Trophoblast cell (in vitro differentiated cells and primary cell): ENCODE results near the gene GLYATL3.

Source experiments
- DNase-seq, 2 donors: peaks; one replicate each; pipeline ENCODE4 v3.0.0-alpha.2; 2016
- H2AFZ ChIP-seq: 2 replicates; pipeline ENCODE4 v1.6.1; 2013; ENCODE audit warnings: low read length, moderate library complexity, mild to moderate bottlenecking; ENCODE audit not compliant: insufficient read depth, poor library complexity
- H2AK5ac ChIP-seq: 2 replicates; pipeline ENCODE4 v1.6.1; 2013; ENCODE audit warnings: mild to moderate bottlenecking, low read length
- H2BK120ac ChIP-seq: 2 replicates; pipeline ENCODE4 v1.6.1; 2013; ENCODE audit warnings: low read length, mild to moderate bottlenecking, moderate library complexity; ENCODE audit not compliant: insufficient read depth, poor library complexity
- H2BK12ac ChIP-seq: 2 replicates; pipeline ENCODE4 v1.6.1; 2013; ENCODE audit warnings: mild to moderate bottlenecking, low read length, moderate library complexity
- H2BK5ac ChIP-seq: 2 replicates; pipeline ENCODE4 v1.6.1; 2013; ENCODE audit warnings: low read length, low read depth, moderate library complexity, mild to moderate bottlenecking; ENCODE audit not compliant: poor library complexity
- H3K14ac ChIP-seq: 2 replicates; pipeline ENCODE4 v1.6.1; 2013; ENCODE audit warnings: mild to moderate bottlenecking, low read length
- H3K18ac ChIP-seq: 2 replicates; pipeline ENCODE4 v1.6.1; 2013; ENCODE audit warnings: mild to moderate bottlenecking, low read length
- H3K23ac ChIP-seq: 2 replicates; pipeline ENCODE4 v1.6.1; 2013; ENCODE audit warnings: low read length
- H3K27ac ChIP-seq: 2 replicates; pipeline ENCODE4 v1.5.1; 2013; ENCODE audit warnings: low read depth, mild to moderate bottlenecking, inconsistent platforms, low read length, moderate library complexity
- H3K27me3 ChIP-seq: 2 replicates; pipeline ENCODE4 v1.6.1; 2013; ENCODE audit warnings: inconsistent platforms, mild to moderate bottlenecking, low read length, moderate library complexity; ENCODE audit not compliant: insufficient read depth
- H3K36me3 ChIP-seq, 2 experiments: 1 replicate in 1 of 2; 2 replicates in 1 of 2; pipeline ENCODE4 v1.6.1; 2013; ENCODE audit warnings: low read length in 2 of 2, mild to moderate bottlenecking in 2 of 2, moderate library complexity in 1 of 2; ENCODE audit not compliant: insufficient read depth in 2 of 2, control insufficient read depth in 1 of 2
- H3K4ac ChIP-seq: 2 replicates; pipeline ENCODE4 v1.6.1; 2013; ENCODE audit warnings: low read depth, mild to moderate bottlenecking, low read length, moderate library complexity
- H3K4me1 ChIP-seq, 2 experiments: 1 replicate in 1 of 2; 2 replicates in 1 of 2; pipeline ENCODE4 v1.6.1; 2013; ENCODE audit warnings: low read length in 2 of 2, mild to moderate bottlenecking in 2 of 2, moderate library complexity in 1 of 2; ENCODE audit not compliant: insufficient read depth in 2 of 2, control insufficient read depth in 1 of 2
- H3K4me2 ChIP-seq: 2 replicates; pipeline ENCODE4 v1.6.1; 2013; ENCODE audit warnings: inconsistent platforms, mild to moderate bottlenecking, low read length, moderate library complexity
- H3K4me3 ChIP-seq: 2 replicates; pipeline ENCODE4 v1.5.1; 2013; ENCODE audit warnings: mild to moderate bottlenecking, low read depth, low read length, inconsistent platforms
- H3K79me1 ChIP-seq: one replicate; pipeline ENCODE4 v1.6.1; 2013; ENCODE audit warnings: low read length
- H3K79me2 ChIP-seq: 2 replicates; pipeline ENCODE4 v1.6.1; 2013; ENCODE audit warnings: low read length, mild to moderate bottlenecking; ENCODE audit not compliant: control insufficient read depth, insufficient read depth, poor library complexity
- H3K9ac ChIP-seq: 2 replicates; pipeline ENCODE4 v1.6.1; 2013; ENCODE audit warnings: mild to moderate bottlenecking, low read length
- H3K9me3 ChIP-seq: 2 replicates; pipeline ENCODE4 v1.6.1; 2013; ENCODE audit warnings: low read depth, mild to moderate bottlenecking, control low read depth, inconsistent platforms, low read length; ENCODE audit not compliant: insufficient read depth
- H4K12ac ChIP-seq: 2 replicates; pipeline ENCODE4 v1.6.1; 2013; ENCODE audit warnings: low read depth, mild to moderate bottlenecking, low read length, moderate library complexity
- H4K8ac ChIP-seq: 2 replicates; pipeline ENCODE4 v1.6.1; 2013; ENCODE audit warnings: low read depth, mild to moderate bottlenecking, low read length, moderate library complexity
- H4K91ac ChIP-seq: one replicate; pipeline ENCODE4 v1.6.1; 2013; ENCODE audit warnings: low read depth, mild to moderate bottlenecking, low read length, moderate library complexity
- WGBS: extraction: QIAGEN DNeasy Blood & Tissue Kit; methylation state at CpG from one replicate; pipeline ENCODE4 v1.1.7; 2013; ENCODE audit warnings: missing lambda C conversion rate; ENCODE audit not compliant: insufficient read length, insufficient coverage; ENCODE audit errors: extremely low coverage; 5-methylcytosine and 5-hydroxymethylcytosine counted together

The GLYATL3 gene

DNA sequence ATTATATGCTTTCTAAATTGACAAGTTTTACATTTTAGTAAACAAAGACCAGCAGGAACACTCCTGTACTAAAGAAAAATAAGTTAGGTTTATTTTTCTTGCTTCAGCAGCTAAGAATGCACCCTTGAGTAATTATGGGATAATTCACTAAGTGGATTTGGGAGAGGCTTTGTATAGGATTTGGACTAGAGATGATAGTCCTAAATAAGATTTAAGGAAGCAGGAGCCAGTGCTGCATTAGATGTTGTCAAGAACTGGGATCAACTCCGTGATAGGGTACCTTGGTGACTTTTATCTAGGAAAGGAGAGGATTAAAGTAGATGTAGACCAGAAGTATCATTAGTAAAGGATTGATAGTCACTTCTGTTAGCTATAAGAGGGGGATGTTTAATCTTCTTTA is 46.6 kb downstream of the GLYATL3 start:
- Histone ChIP-seq H3K9me3 (peaks cover 2% of the 10 kb centered on the region), H2BK5ac (no peak overlapping the region), H4K91ac (no peak overlapping the region)

GRCh38 chr6:49548613-49549304 is 49.0 kb downstream of the GLYATL3 start:
- Histone ChIP-seq H3K4me1 (peaks cover 0 to 8% of the 10 kb centered on the region in 2 experiments), H2BK12ac (no peak overlapping the region), H3K4me2 (no peak overlapping the region), H3K79me1 (no peaks in the 10 kb centered on the region), H2AFZ (no peak overlapping the region), H2BK5ac (no peak overlapping the region), H3K9me3 (peaks cover 2% of the 10 kb centered on the region), H3K4me3 (no peak overlapping the region), H3K18ac (no peak overlapping the region), H2BK120ac (no peak overlapping the region), H4K91ac (no peak overlapping the region), H3K27me3 (no peaks in the 10 kb centered on the region), H4K8ac (no peak overlapping the region), H4K12ac (no peak overlapping the region), H3K4ac (no peak overlapping the region), H2AK5ac (no peak overlapping the region), H3K27ac (no peak overlapping the region), H3K79me2 (no peaks in the 10 kb centered on the region), H3K14ac (no peak overlapping the region), H3K36me3 (no peaks in the 10 kb centered on the region), H3K23ac (no peak overlapping the region), H3K9ac (no peak overlapping the region)
- WGBS, result no CpG with 5 or more reads among the region's 5 CpGs
- no peak for DNase-seq

More for the DNA sequence above, 46.6 kb downstream of the GLYATL3 start:
- no peaks in the 10 kb centered on the region for H3K36me3 ChIP-seq
- H3K4ac ChIP-seq, result no peak overlapping the region
- H3K4me3 ChIP-seq, result no peak overlapping the region
- H3K9ac ChIP-seq, result no peak overlapping the region
- no peaks in the 10 kb centered on the region for H3K79me2 ChIP-seq
- no peak overlapping the region for H3K14ac ChIP-seq
- H2BK12ac ChIP-seq, result no peak overlapping the region
- H2AFZ ChIP-seq, result no peak overlapping the region
- no peak overlapping the region for H2AK5ac ChIP-seq
- H3K27me3 ChIP-seq, result no peaks in the 10 kb centered on the region
- WGBS, result no CpG with 5 or more reads among the region's 1 CpG
- no peak overlapping the region for H3K18ac ChIP-seq
- H3K4me2 ChIP-seq, result no peak overlapping the region
- DNase-seq, result no peak
- H2BK120ac ChIP-seq, result no peak overlapping the region
- no peak overlapping the region for H4K8ac ChIP-seq
- no peak overlapping the region for H3K23ac ChIP-seq
- H3K4me1 ChIP-seq, result peaks cover 0 to 8% of the 10 kb centered on the region in 2 experiments
- no peak overlapping the region for H3K27ac ChIP-seq
- H4K12ac ChIP-seq, result no peak overlapping the region
- H3K79me1 ChIP-seq, result no peaks in the 10 kb centered on the region

DNA sequence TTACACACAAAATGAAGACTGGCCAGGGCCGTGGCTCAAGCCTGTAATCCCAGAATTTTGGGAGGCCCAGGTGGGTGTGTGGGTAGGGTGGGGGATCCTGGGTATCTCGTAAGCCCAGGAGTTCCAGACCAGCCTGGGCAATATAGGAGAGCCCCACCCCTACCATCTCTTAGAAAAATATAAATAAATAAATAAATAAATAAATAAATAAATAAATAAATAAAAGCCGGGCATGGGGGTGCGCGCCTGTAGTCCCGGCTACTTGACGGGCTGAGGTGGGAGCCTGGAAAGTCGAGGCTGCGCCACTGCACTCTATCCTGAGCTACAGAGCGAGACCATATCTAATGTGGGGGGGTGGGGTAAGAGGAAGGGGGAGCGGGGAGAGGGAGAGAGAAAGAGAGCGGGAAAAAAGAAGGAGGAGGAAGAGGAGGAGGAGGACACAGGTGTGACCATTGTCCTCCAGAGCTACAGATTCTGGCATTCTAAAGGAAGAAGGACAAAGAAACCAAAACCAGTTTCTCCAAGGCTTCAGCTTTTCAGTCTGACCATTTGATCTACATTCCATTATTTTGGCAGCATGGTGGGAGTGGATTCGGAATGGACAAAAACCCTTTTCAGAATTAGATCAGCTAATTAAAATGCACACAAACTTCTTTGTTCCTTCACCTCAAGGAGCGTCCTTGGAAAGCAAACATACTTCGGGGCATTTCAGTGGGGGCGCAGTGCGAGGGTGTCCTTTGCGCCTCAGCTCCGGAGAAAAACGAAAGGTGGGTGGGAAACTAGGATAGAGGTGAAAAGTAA is 50.2 kb downstream of the GLYATL3 start:
- no CpG with 5 or more reads among the region's 20 CpGs for WGBS
- no peak overlapping the region for H3K4ac ChIP-seq
- peak overlapping the region; percentile 88 for H3K4me2 ChIP-seq
- H3K4me3 ChIP-seq, result no peak overlapping the region
- no peak overlapping the region for H3K23ac ChIP-seq
- peaks cover 0 to 8% of the 10 kb centered on the region in 2 experiments for H3K4me1 ChIP-seq
- H3K9ac ChIP-seq, result no peak overlapping the region
- DNase-seq, result peak in 1 of 2 donors; percentile 16
- H2BK120ac ChIP-seq, result no peak overlapping the region
- H3K36me3 ChIP-seq, result no peaks in the 10 kb centered on the region
- no peak overlapping the region for H3K14ac ChIP-seq
- H3K18ac ChIP-seq, result no peak overlapping the region
- H4K12ac ChIP-seq, result no peak overlapping the region
- H2AK5ac ChIP-seq, result no peak overlapping the region
- no peaks in the 10 kb centered on the region for H3K79me1 ChIP-seq
- no peak overlapping the region for H4K8ac ChIP-seq
- H2AFZ ChIP-seq, result no peak overlapping the region
- H2BK12ac ChIP-seq, result no peak overlapping the region
- H4K91ac ChIP-seq, result no peak overlapping the region
- peaks cover 2% of the 10 kb centered on the region for H3K9me3 ChIP-seq
- no peak overlapping the region for H2BK5ac ChIP-seq
- H3K27ac ChIP-seq, result no peak overlapping the region
- H3K79me2 ChIP-seq, result no peaks in the 10 kb centered on the region
- no peaks in the 10 kb centered on the region for H3K27me3 ChIP-seq

- peaks cover 2% of the 10 kb centered on the region for H3K9me3 ChIP-seq
- no peak within 1 kb of the TSS for H4K91ac ChIP-seq
- H2BK5ac ChIP-seq, result no peak within 1 kb of the TSS
- no peak within 1 kb of the TSS for H4K12ac ChIP-seq
- WGBS, result no CpG with 5 or more reads among the region's 42 CpGs
- H3K4me1 ChIP-seq, result peaks cover 0 to 8% of the 10 kb centered on the region in 2 experiments
- no peak within 1 kb of the TSS for H2BK120ac ChIP-seq
- H3K23ac ChIP-seq, result no peak within 1 kb of the TSS
- no peak within 1 kb of the TSS for H2AK5ac ChIP-seq
- no peak within 1 kb of the TSS for H3K14ac ChIP-seq
- no peaks in the 10 kb centered on the region for H3K36me3 ChIP-seq
- no peak within 1 kb of the TSS for H3K4ac ChIP-seq
- H3K79me1 ChIP-seq, result no peaks in the 10 kb centered on the region
- H3K4me2 ChIP-seq, result peak within 1 kb of the TSS; percentile 88
- H2AFZ ChIP-seq, result no peak within 1 kb of the TSS
- H3K27me3 ChIP-seq, result no peaks in the 10 kb centered on the region
- H2BK12ac ChIP-seq, result no peak within 1 kb of the TSS
- H3K18ac ChIP-seq, result no peak within 1 kb of the TSS
- no peaks in the 10 kb centered on the region for H3K79me2 ChIP-seq
- no peak within 1 kb of the TSS for H3K27ac ChIP-seq
- H4K8ac ChIP-seq, result no peak within 1 kb of the TSS
- peak within 1 kb of the TSS; percentile 65 for H3K4me3 ChIP-seq
- peak; percentile 54 to 75 for DNase-seq
- H3K9ac ChIP-seq, result peak within 1 kb of the TSS; percentile 63
Observed at GRCh38 chr6:49550492-49551077, 50.9 kb downstream of the GLYATL3 start, which contains the start of gene C6orf141. Gene C6orf141, plus strand, starts transcription at chr6:49550668. Its CDS starts 125 bp downstream, at chr6:49550793.
